ENCODE results near the gene PROX2.

PROX2 gene

GRCh38 chr14:74875941-74876913 is at the start of gene PROX2:
Gene PROX2 (minus strand): TSS chr14:74876145. CDS start chr14:74863834, 12,311 bp downstream.
- no peak for DNase-seq (ENCODE audit: low read depth in 3 of 3)

GRCh38 chr14:74924061-74924460 is 48.1 kb upstream of the PROX2 start:
- no peak for DNase-seq (ENCODE audit: low read depth in 3 of 3)

- peak; percentile 17 to 46 (median 41) for DNase-seq (ENCODE audit: low read depth in 3 of 3)
These were observed 46.9 kb upstream of the PROX2 start, which contains the start of gene RPS6KL1 for GRCh38 chr14:74922752-74923401. Gene RPS6KL1 (minus strand): TSS chr14:74923260. CDS start chr14:74921541, 1,719 bp downstream.

- no peak for DNase-seq (ENCODE audit: low read depth in 3 of 3)
These were observed 46.2 kb upstream of the PROX2 start for GRCh38 chr14:74921987-74922751.

- DNase-seq (ENCODE audit: low read depth in 3 of 3) = no peak
These were observed 45.2 kb upstream of the PROX2 start for GRCh38 chr14:74921053-74921620.

- DNase-seq (ENCODE audit: low read depth in 3 of 3) = no peak
These were observed 44.3 kb upstream of the PROX2 start for GRCh38 chr14:74920281-74920680.

- no peak for DNase-seq (ENCODE audit: low read depth in 3 of 3)
These were observed 43.6 kb upstream of the PROX2 start for GRCh38 chr14:74919421-74920165.

- DNase-seq (ENCODE audit: low read depth in 3 of 3) = no peak
These were observed 42.4 kb upstream of the PROX2 start for GRCh38 chr14:74918380-74918779.

- no peak for DNase-seq (ENCODE audit: low read depth in 3 of 3)
These were observed 41.7 kb upstream of the PROX2 start for GRCh38 chr14:74917646-74918081.

- DNase-seq (ENCODE audit: low read depth in 3 of 3) = no peak
These were observed 41.2 kb upstream of the PROX2 start for GRCh38 chr14:74917178-74917543.

GRCh38 chr14:74915826-74916225 is 39.9 kb upstream of the PROX2 start:
- no peak for DNase-seq (ENCODE audit: low read depth in 3 of 3)

GRCh38 chr14:74915426-74915825 is 39.5 kb upstream of the PROX2 start:
- DNase-seq (ENCODE audit: low read depth in 3 of 3) = no peak

GRCh38 chr14:74913986-74914573 is 38.1 kb upstream of the PROX2 start:
- DNase-seq (ENCODE audit: low read depth in 3 of 3) = no peak

- DNase-seq (ENCODE audit: low read depth in 3 of 3) = no peak
These were observed 37.5 kb upstream of the PROX2 start for GRCh38 chr14:74913393-74913910.

GRCh38 chr14:74912801-74913200 is 36.9 kb upstream of the PROX2 start:
- no peak for DNase-seq (ENCODE audit: low read depth in 3 of 3)

GRCh38 chr14:74912111-74912510 is 36.2 kb upstream of the PROX2 start:
- DNase-seq (ENCODE audit: low read depth in 3 of 3) = no peak

- DNase-seq (ENCODE audit: low read depth in 3 of 3) = no peak
These were observed 35.8 kb upstream of the PROX2 start for GRCh38 chr14:74911704-74912103.

- no peak for DNase-seq (ENCODE audit: low read depth in 3 of 3)
These were observed 35.3 kb upstream of the PROX2 start for GRCh38 chr14:74911221-74911620.

GRCh38 chr14:74910556-74910955 is 34.6 kb upstream of the PROX2 start:
- DNase-seq (ENCODE audit: low read depth in 3 of 3) = no peak

- DNase-seq (ENCODE audit: low read depth in 3 of 3) = no peak
These were observed 34.0 kb upstream of the PROX2 start for GRCh38 chr14:74909911-74910310.

All from stimulated activated CD4-positive, alpha-beta T cell treated with anti-CD3 and anti-CD28 coated beads, TNF-alpha, amount 100 ng/mL, for 4 hours (primary cell).